SK-N-SH (cell line): ENCODE results near the gene NUDT7. TPM values are rescaled to one million over a fixed set of nuclear protein-coding genes. Genes with fewer than 3 reads are reported as not detected.

ENCODE experiments used
- CTCF ChIA-PET: fragments of 300-600, 350-600 bp; formaldehyde crosslinking; extraction: SDS; loops from one replicate; lab custom pipeline; 2021; lab: Yijun Ruan, JAX
- POLR2A ChIA-PET: fragments of 350-600 bp; sonication (Branson Sonifier 250); formaldehyde crosslinking; extraction: SDS; loops from one replicate; lab custom pipeline; 2020; ENCODE audit warnings: antibody characterized with exemption, inconsistent platforms; lab: Yijun Ruan, JAX
- DNase-seq: peaks from one replicate; pipeline ENCODE4 v3.0.0; 2012
- H2AFZ ChIP-seq: fragments of 200-600 bp; sonication (generic); 2 replicates; pipeline ENCODE4 v1.8.1; 2016; ENCODE audit warnings: antibody characterized with exemption, mild to moderate bottlenecking, low read depth
- H3F3A ChIP-seq: fragments of 200-600 bp; sonication (generic); replicated peaks from 2 replicates; pipeline ENCODE3; 2016; ENCODE audit warnings: antibody characterized with exemption, mild to moderate bottlenecking; ENCODE audit not compliant: insufficient read depth
- H3K27ac ChIP-seq, 2 experiments: fragments of 200-500 bp in 1 of 2; fragments of 200-600 bp in 1 of 2; sonication (Bioruptor generic) in 1 of 2; sonication (generic), shearing (Covaris generic) in 1 of 2; 2 replicates each; pipeline versions ENCODE4 v1.5.1 to v1.6.1; 2014 to 2016; ENCODE audit warnings: low read depth in 2 of 2, inconsistent platforms in 1 of 2, low read length in 1 of 2, mild to moderate bottlenecking in 1 of 2, mixed read lengths in 1 of 2
- H3K27me3 ChIP-seq: fragments of 200-600 bp; sonication (generic), shearing (Covaris generic); 2 replicates; pipeline ENCODE4 v1.6.1; 2016; ENCODE audit warnings: mixed run types; ENCODE audit not compliant: insufficient read depth
- H3K36me3 ChIP-seq, 2 experiments: fragments of 200-500 bp in 1 of 2; fragments of 200-600 bp in 1 of 2; sonication (Bioruptor generic) in 1 of 2; sonication (generic) in 1 of 2; replicated peaks in 1 of 2; 2 replicates each; pipeline versions ENCODE3 to v1.5.1; 2014 to 2016; ENCODE audit warnings: low read length in 1 of 2, mild to moderate bottlenecking in 1 of 2; ENCODE audit not compliant: insufficient read depth in 2 of 2, control insufficient read depth in 1 of 2
- H3K4me1 ChIP-seq, 2 experiments: fragments of 200-500 bp in 1 of 2; fragments of 200-600 bp in 1 of 2; sonication (Bioruptor generic) in 1 of 2; sonication (generic), shearing (Covaris generic) in 1 of 2; 2 replicates each; pipeline versions ENCODE4 v1.5.1 to v1.6.1; 2014 to 2016; ENCODE audit warnings: low read depth in 1 of 2, low read length in 1 of 2, mixed run types in 1 of 2; ENCODE audit not compliant: insufficient read depth in 2 of 2, control insufficient read depth in 1 of 2
- H3K4me2 ChIP-seq: fragments of 200-600 bp; sonication (generic), shearing (Covaris generic); 2 replicates; pipeline ENCODE4 v1.6.1; 2017; ENCODE audit warnings: mixed run types
- H3K4me3 ChIP-seq, 2 experiments: fragments of 200-500 bp in 1 of 2; fragments of 200-600 bp in 1 of 2; sonication (Bioruptor generic) in 1 of 2; sonication (generic), shearing (Covaris generic) in 1 of 2; 2 replicates each; pipeline versions ENCODE4 v1.5.1 to v1.8.1; 2014 to 2016; ENCODE audit warnings: low read depth in 2 of 2, inconsistent platforms in 1 of 2, low read length in 1 of 2, mild to moderate bottlenecking in 1 of 2, mixed read lengths in 1 of 2, moderate library complexity in 1 of 2
- H3K79me2 ChIP-seq: fragments of 200-600 bp; sonication (generic); 2 replicates; pipeline ENCODE4 v1.8.1; 2017; ENCODE audit warnings: mild to moderate bottlenecking; ENCODE audit not compliant: insufficient read depth
- H3K9ac ChIP-seq: fragments of 200-600 bp; sonication (generic); 2 replicates; pipeline ENCODE4 v1.6.1; 2017; ENCODE audit warnings: mixed run types
- H3K9me2 ChIP-seq: fragments of 200-600 bp; sonication (generic); 2 replicates; pipeline ENCODE4 v1.6.1; 2017; ENCODE audit warnings: mixed run types
- H3K9me3 ChIP-seq: fragments of 200-600 bp; sonication (generic); 2 replicates; pipeline ENCODE4 v1.6.1; 2017; ENCODE audit warnings: mixed run types, mild to moderate bottlenecking, moderate library complexity
- H4K20me1 ChIP-seq: fragments of 200-600 bp; sonication (generic); 2 replicates; pipeline ENCODE4 v1.6.1; 2017; ENCODE audit warnings: mild to moderate bottlenecking, mixed run types; ENCODE audit not compliant: insufficient read depth
- FOSL2 ChIP-seq: IDR thresholded peaks from 2 replicates; pipeline ENCODE4 v1.4.0; 2012; ENCODE audit warnings: low read depth, mild to moderate bottlenecking, moderate library complexity, borderline replicate concordance
- GABPA ChIP-seq: IDR thresholded peaks from 2 replicates; pipeline ENCODE4 v1.4.0; 2012; ENCODE audit warnings: low read depth, mild to moderate bottlenecking
- JUND ChIP-seq: IDR thresholded peaks from 2 replicates; pipeline ENCODE4 v1.4.0; 2012
- MXI1 ChIP-seq: IDR thresholded peaks from 2 replicates; pipeline ENCODE4 v1.6.1; 2012; ENCODE audit warnings: mild to moderate bottlenecking, low read depth, low read length, improper control_type of control experiment
- NFIC ChIP-seq: IDR thresholded peaks from 2 replicates; pipeline ENCODE4 v1.4.0; 2012; ENCODE audit warnings: borderline replicate concordance
- SMC3 ChIP-seq: IDR thresholded peaks from 2 replicates; pipeline ENCODE4 v1.6.1; 2012; ENCODE audit warnings: low read depth, low read length, improper control_type of control experiment
- WGBS: methylation state at CpG from one replicate; pipeline ENCODE4 v1.1.6; 2017; ENCODE audit warnings: low lambda C conversion rate; 5-methylcytosine and 5-hydroxymethylcytosine counted together
- polyA plus RNA-seq, 3 experiments: library from polyadenylated mRNA; depleted of rRNA; stranded (reverse); fragments of >200 nt; gene quantifications; 2 replicates each; pipeline ENCODE4 v1.2.3, GENCODE V29; 2012
- TF ChIP-seq, protein P1 (sequence below): IDR thresholded peaks from 2 replicates; pipeline ENCODE4 v1.6.1; 2012; ENCODE audit warnings: mild to moderate bottlenecking, low read depth, low read length, moderate library complexity
- TF ChIP-seq, protein P2 (sequence below): fragments of 150-350 bp; IDR thresholded peaks from 2 replicates; pipeline ENCODE4 v1.6.1; 2017; ENCODE audit warnings: antibody characterized with exemption, low read length, low read depth, borderline replicate concordance

Gene NUDT7
- polyA plus RNA-seq, 1 of the 3 experiments (the other 2 are of a cell fraction): 11.4 TPM

DNA sequence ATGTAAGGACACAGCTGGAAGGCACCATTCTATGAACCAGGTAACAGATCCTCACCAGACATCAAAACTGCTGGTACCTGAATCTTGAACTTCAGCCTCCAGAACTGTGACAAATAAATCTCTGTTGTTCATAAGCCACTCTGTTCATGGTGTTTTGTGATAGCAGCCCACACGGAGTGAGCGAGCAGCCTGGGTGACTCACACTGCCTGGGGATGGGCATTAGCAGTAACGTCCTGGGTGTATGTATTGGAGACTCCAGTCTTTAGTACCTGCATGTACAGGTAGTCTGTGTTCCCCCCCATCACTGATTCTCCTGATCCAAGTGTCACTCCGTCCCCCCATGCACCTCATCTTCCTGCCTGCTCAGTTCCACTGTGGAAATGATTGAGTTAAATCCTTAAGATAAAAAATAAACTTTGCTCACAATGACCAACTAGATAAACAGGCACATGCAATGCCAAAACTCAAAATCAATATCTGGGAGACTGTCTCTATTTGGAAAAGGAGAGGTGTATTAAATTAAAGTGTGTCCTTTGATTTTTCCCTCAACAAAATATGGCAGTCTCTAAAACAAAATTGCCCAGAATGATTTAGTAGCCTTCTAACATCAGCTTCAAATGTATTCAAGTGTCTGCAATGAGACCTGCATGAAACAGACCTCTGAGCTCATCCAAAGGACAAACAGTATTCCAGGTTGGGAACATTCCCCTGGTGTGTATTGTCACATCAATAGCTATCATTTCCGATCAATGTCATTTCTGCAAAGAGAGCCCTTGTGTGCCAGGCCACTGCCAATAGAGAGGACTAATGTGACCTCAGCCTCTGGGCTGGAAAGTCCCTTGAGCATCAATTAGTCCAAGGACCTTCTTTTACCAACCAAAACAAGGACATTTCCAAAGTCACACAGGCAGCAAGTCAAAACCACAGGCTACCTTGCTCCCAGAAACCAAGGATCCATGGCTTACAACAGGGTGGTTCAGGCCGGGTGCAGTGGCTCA lies 53.9 kb downstream of the NUDT7 start:
- 54% methylated on average over 6 of the region's 6 CpGs for WGBS
- DNase-seq: no peak
- H2AFZ ChIP-seq: no peak overlapping the region

DNA sequence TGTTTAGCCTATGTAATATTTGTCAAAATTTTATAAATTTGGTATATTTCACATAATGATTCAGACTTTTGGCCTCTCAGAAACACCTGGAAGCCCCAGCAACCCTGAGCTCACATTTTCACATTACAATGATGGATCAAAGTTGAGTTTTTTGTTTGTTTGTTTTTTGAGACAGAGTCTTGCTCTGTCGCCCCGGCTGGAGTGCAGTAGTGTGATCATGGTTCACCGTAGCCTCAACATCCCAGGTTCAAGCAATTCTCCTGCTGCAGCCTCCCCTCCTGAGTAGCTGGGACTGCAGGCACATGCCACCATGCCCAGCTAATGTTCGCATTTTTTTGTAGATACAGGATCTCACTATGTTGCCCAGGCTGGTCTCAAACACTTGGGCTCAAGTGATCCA lies 55.4 kb downstream of the NUDT7 start:
- H3F3A ChIP-seq: peaks cover 13% of the 10 kb centered on the region
- H3K9me2 ChIP-seq: no peaks in the 10 kb centered on the region
- H3K4me1 ChIP-seq: no peaks in the 10 kb centered on the region
- no peaks in the 10 kb centered on the region for H3K36me3 ChIP-seq
- no peaks in the 10 kb centered on the region for H3K27me3 ChIP-seq
- no peak overlapping the region for H3K4me2 ChIP-seq
- 93% methylated on average over 4 of the region's 4 CpGs for WGBS
- POLR2A ChIA-PET: no interaction called here
- H4K20me1 ChIP-seq: no peaks in the 10 kb centered on the region
- H3K9ac ChIP-seq: no peak overlapping the region
- DNase-seq: no peak
- H3K9me3 ChIP-seq: no peaks in the 10 kb centered on the region
- TF ChIP-seq FOSL2 (no peak), SMC3 (no peak)
- TF ChIP-seq, protein P1, sequence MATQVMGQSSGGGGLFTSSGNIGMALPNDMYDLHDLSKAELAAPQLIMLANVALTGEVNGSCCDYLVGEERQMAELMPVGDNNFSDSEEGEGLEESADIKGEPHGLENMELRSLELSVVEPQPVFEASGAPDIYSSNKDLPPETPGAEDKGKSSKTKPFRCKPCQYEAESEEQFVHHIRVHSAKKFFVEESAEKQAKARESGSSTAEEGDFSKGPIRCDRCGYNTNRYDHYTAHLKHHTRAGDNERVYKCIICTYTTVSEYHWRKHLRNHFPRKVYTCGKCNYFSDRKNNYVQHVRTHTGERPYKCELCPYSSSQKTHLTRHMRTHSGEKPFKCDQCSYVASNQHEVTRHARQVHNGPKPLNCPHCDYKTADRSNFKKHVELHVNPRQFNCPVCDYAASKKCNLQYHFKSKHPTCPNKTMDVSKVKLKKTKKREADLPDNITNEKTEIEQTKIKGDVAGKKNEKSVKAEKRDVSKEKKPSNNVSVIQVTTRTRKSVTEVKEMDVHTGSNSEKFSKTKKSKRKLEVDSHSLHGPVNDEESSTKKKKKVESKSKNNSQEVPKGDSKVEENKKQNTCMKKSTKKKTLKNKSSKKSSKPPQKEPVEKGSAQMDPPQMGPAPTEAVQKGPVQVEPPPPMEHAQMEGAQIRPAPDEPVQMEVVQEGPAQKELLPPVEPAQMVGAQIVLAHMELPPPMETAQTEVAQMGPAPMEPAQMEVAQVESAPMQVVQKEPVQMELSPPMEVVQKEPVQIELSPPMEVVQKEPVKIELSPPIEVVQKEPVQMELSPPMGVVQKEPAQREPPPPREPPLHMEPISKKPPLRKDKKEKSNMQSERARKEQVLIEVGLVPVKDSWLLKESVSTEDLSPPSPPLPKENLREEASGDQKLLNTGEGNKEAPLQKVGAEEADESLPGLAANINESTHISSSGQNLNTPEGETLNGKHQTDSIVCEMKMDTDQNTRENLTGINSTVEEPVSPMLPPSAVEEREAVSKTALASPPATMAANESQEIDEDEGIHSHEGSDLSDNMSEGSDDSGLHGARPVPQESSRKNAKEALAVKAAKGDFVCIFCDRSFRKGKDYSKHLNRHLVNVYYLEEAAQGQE: no peak
- TF ChIP-seq, protein P2, sequence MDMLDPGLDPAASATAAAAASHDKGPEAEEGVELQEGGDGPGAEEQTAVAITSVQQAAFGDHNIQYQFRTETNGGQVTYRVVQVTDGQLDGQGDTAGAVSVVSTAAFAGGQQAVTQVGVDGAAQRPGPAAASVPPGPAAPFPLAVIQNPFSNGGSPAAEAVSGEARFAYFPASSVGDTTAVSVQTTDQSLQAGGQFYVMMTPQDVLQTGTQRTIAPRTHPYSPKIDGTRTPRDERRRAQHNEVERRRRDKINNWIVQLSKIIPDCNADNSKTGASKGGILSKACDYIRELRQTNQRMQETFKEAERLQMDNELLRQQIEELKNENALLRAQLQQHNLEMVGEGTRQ: no peak
- no peak overlapping the region for H2AFZ ChIP-seq
- no peak overlapping the region for H3K4me3 ChIP-seq
- no peak overlapping the region for H3K27ac ChIP-seq
- CTCF ChIA-PET: no interaction called here
- no peaks in the 10 kb centered on the region for H3K79me2 ChIP-seq

More for the DNA sequence above, 53.9 kb downstream of the NUDT7 start:
- Histone ChIP-seq H4K20me1 (no peaks in the 10 kb centered on the region), H3K9me3 (no peaks in the 10 kb centered on the region), H3K27me3 (no peaks in the 10 kb centered on the region), H3K4me1 (no peaks in the 10 kb centered on the region), H3F3A (peaks cover 13% of the 10 kb centered on the region), H3K9ac (no peak overlapping the region), H3K79me2 (no peaks in the 10 kb centered on the region), H3K4me3 (no peak overlapping the region), H3K27ac (no peak overlapping the region), H3K36me3 (no peaks in the 10 kb centered on the region), H3K4me2 (no peak overlapping the region), H3K9me2 (no peaks in the 10 kb centered on the region)
- TF ChIP-seq GABPA: no peak
- TF ChIP-seq JUND: peak; percentile 45; the same call in 1 of the 2 replicates
- TF ChIP-seq NFIC: no peak
- TF ChIP-seq MXI1: no peak
- TF ChIP-seq FOSL2: 0 out of 2 replicates have a peak, but pooled peaks have one; percentile 46
- ChIA-PET CTCF (interaction anchor here (1.4 kb wide), 1 partner anchor 10 kb away, joined by 4 read pairs; no protein-coding TSS in a partner anchor), POLR2A (no interaction called here)
